AG04450 (cell line): Measurements from ENCODE around the gene TACC2. TPM values are rescaled to one million over a fixed set of nuclear protein-coding genes. Genes with fewer than 3 reads are reported as not detected.

Source experiments
- CTCF ChIA-PET: fragments of 300-600, 350-600 bp; formaldehyde crosslinking; extraction: SDS; loops from one replicate; lab custom pipeline; 2022; ENCODE audit warnings: antibody characterized with exemption, inconsistent platforms; lab: Charles Lee
- POLR2A ChIA-PET: fragments of 350-600 bp; formaldehyde crosslinking; extraction: SDS; loops from one replicate; lab custom pipeline; 2021; ENCODE audit warnings: antibody characterized with exemption, inconsistent platforms; lab: Yijun Ruan, JAX
- DNase-seq: peaks from one replicate; pipeline ENCODE4 v3.0.0-alpha.2; 2011; ENCODE audit warnings: low read depth, low spot score
- H3K27ac ChIP-seq: one replicate; pipeline ENCODE4 v1.5.1; 2012; ENCODE audit warnings: low read depth, low read length, control low read depth
- H3K27me3 ChIP-seq: one replicate; pipeline ENCODE4 v1.6.0; 2012; ENCODE audit warnings: low read length; ENCODE audit not compliant: control insufficient read depth, insufficient read depth
- H3K4me3 ChIP-seq: 2 replicates; pipeline ENCODE4 v1.5.1; 2011; ENCODE audit warnings: mild to moderate bottlenecking, low read depth, low read length, control low read depth
- H3K9me3 ChIP-seq: 2 replicates; pipeline ENCODE4 v1.5.1; 2012; ENCODE audit warnings: low read length; ENCODE audit not compliant: control insufficient read depth, insufficient read depth
- CTCF ChIP-seq: IDR thresholded peaks from 2 replicates; pipeline ENCODE4 v1.5.1; 2011; ENCODE audit warnings: low read depth, low read length, control low read depth, inconsistent platforms
- polyA plus RNA-seq: library from polyadenylated mRNA; depleted of rRNA; stranded (reverse); fragments of >200 nt; gene quantifications from 2 replicates; pipeline ENCODE4 v1.2.3, GENCODE V29; 2011; rRNA removed
- small RNA-seq: library from RNA; depleted of rRNA; stranded (forward); fragments of <200 nt; gene quantifications from one replicate; pipeline ENCODE3, GENCODE V24; 2012; ENCODE audit warnings: low read depth; ENCODE audit not compliant: insufficient read length

Gene TACC2
- polyA plus RNA-seq, 1 experiment = 16.8 TPM

GRCh38 chr10:122301811-122302115, 312.8 kb downstream of the TACC2 start:
- CTCF ChIA-PET = interaction anchor here (0.6 to 3.4 kb wide), 4 partner anchors 133 to 496 kb away, joined by 3 to 37 read pairs (median 18); no protein-coding TSS in a partner anchor
- H3K27ac ChIP-seq = no peak overlapping the region
- POLR2A ChIA-PET = no interaction called here

GRCh38 chr10:122302315-122302714, 313.4 kb downstream of the TACC2 start:
- POLR2A ChIA-PET = no interaction called here

More at GRCh38 chr10:122301811-122302115, 312.8 kb downstream of the TACC2 start:
- Histone ChIP-seq H3K4me3 (no peak overlapping the region), H3K9me3 (no peaks in the 10 kb centered on the region), H3K27me3 (peaks cover 8% of the 10 kb centered on the region)
- no peak for DNase-seq
- TF ChIP-seq CTCF = no peak

GRCh38 chr10:122303271-122304053, 314.5 kb downstream of the TACC2 start:
- H3K9me3 ChIP-seq = no peaks in the 10 kb centered on the region
- H3K27me3 ChIP-seq = no peaks in the 10 kb centered on the region
- H3K4me3 ChIP-seq = no peak overlapping the region
- no peak for DNase-seq
- H3K27ac ChIP-seq = no peak overlapping the region
- no peak for TF ChIP-seq CTCF
- ChIA-PET POLR2A (no interaction called here), CTCF (interaction anchor here (2.2 to 3.4 kb wide), 3 partner anchors 131 to 262 kb away, joined by 8 to 37 read pairs (median 31); no protein-coding TSS in a partner anchor)

More at GRCh38 chr10:122302315-122302714, 313.4 kb downstream of the TACC2 start:
- Histone ChIP-seq H3K27me3 (peaks cover 4% of the 10 kb centered on the region), H3K27ac (no peak overlapping the region), H3K9me3 (no peaks in the 10 kb centered on the region), H3K4me3 (no peak overlapping the region)
- DNase-seq = no peak
- no peak for TF ChIP-seq CTCF
- CTCF ChIA-PET = interaction anchor here (0.6 to 3.4 kb wide), 5 partner anchors 41 to 496 kb away, joined by 3 to 37 read pairs (median 4); no protein-coding TSS in a partner anchor

Small RNAs within 50 kb of the gene (small RNA-seq; reads per million reads assigned to genes)
- gene RF02219 = not detected

Other genes starting within 250 kb of the TACC2 start
- 14.4 and 17.9 TPM in 2 replicates for gene ATE1, start 61.1 kb upstream of the TACC2 start, polyA plus RNA-seq
- 20.9 and 30.3 TPM in 2 replicates for gene NSMCE4A, start 13.9 kb upstream of the TACC2 start, polyA plus RNA-seq